GM21360 (cell line): ENCODE data around the gene RBMY1B.
"Not testable (repeated sequence)": the region's sequence is repeated elsewhere in the genome, so short reads cannot be mapped to it uniquely, and the experiment has no call there.

ENCODE experiments used
- ATAC-seq: cut with Tn5 transposase; IDR thresholded peaks from one replicate; pipeline ENCODE4 v1.9.1; 2021; ENCODE audit warnings: mild to moderate bottlenecking, moderate library complexity; ENCODE audit not compliant: unreplicated experiment

The RBMY1B gene

DNA sequence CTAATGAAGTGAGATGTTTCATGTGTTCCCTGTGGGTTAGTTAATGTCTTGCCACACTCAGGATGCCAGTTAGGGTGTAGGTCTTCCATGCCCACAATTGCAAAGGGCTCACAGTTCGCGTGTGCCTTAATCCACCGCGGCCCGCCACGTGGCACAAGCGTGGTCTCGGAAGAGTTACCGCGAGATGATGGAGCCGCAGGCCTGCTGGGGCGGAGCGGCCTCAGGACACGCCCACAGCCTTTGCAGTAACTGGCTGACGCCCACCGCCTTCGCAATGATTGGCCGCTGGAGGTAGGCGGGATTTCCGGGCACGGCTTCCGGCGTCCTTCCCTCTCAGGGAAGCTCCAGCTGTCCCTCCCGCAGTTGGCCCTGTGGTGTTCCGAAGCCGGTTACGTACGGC is at the start of gene RBMY1B:
TSS of gene RBMY1B (plus strand) at position 301 of the 400 bp plus-strand sequence. CDS start 2,013 bp downstream, outside the sequence.
- ATAC-seq: not testable (repeated sequence)

DNA sequence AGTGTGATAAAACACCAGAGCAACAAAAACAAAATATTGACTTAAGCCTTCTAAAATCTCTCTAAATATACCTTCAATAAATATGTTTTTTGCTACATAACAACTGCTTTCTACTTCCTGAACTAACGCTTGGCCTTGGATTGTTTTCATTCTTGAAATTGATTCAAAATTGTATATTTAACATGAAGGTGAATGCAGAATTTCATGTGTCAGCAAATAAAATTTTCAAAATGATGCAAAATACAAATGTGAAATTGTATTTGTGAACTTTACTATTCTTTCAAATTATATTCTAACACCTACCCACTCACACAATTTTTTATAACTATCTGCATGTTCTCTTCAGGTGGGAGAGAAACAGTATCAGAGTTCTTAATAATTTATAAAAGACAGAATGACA is 48.2 kb upstream of the RBMY1B start:
- ATAC-seq: not testable (repeated sequence)

DNA sequence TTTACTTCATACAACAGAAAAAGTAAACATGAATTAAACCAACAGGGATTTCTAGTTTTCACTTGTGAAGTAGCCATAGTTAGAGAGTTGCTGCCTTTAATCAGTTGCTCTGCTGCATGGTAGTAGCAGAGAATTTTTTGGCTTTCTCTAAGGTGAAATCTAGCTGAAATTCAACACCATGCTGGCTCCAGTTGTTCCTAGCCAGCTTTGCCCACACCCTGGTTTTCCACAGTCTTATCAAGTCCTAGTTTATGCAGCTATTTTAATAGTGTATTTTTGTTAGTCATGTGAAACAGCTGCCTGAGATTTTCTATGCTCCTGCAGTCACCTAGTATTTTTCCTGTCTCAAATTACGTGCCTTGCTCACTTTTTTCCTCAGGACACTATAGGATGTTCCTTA is 28.2 kb upstream of the RBMY1B start:
- no peak for ATAC-seq

DNA sequence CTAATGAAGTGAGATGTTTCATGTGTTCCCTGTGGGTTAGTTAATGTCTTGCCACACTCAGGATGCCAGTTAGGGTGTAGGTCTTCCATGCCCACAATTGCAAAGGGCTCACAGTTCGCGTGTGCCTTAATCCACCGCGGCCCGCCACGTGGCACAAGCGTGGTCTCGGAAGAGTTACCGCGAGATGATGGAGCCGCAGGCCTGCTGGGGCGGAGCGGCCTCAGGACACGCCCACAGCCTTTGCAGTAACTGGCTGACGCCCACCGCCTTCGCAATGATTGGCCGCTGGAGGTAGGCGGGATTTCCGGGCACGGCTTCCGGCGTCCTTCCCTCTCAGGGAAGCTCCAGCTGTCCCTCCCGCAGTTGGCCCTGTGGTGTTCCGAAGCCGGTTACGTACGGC is 23.4 kb downstream of the RBMY1B start, which contains the start of gene RBMY1A1:
TSS of gene RBMY1A1 (plus strand) at position 301 of the 400 bp plus-strand sequence. CDS start 2,013 bp downstream, outside the sequence.
- not testable (repeated sequence) for ATAC-seq

DNA sequence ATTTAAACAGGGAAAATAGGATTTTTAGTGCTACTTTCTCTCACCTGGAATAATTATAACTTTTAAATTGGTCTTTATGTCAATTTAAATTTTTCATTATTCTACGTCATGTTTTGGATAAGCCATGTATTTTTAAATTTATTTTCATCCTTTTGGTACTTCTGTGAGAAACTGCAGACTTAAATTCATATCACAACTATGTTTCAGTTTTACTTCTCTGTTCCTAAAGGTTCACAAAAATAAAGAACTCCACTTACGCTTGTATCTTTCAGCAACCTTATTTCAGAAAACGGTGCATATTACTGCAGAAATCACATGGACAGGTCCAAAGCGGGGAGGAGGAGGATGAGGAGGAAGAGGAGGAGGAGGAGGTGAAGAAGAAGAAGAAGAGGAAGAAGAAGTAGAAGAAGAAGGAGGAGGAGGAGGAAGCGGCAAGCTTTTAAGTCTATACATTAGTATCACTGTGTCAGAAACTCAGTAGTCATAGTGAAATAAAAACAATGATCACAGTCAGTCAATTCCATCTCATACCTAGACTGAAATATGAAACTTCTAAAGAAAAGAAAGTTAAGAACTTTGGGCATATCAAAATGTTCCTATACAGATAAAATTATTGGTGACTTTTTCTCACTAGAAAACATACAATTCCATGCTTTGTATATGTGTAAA is 48.3 kb downstream of the RBMY1B start:
- ATAC-seq: not testable (repeated sequence)
